ENCODE results near the gene ATP5PD. TPM values are rescaled to one million over a fixed set of nuclear protein-coding genes. Genes with fewer than 3 reads are reported as not detected.
"Not testable (repeated sequence)": the region's sequence is repeated elsewhere in the genome, so short reads cannot be mapped to it uniquely, and the experiment has no call there.

Gene ATP5PD
- total RNA-seq, 1 experiment from 2014 or later = 584 TPM

- no peak for DNase-seq (ENCODE audit: low spot score)
These were observed 30.9 kb upstream of the ATP5PD start for GRCh38 chr17:75077496-75078283.

- DNase-seq (ENCODE audit: low spot score) = no peak
These were observed 30.3 kb upstream of the ATP5PD start for GRCh38 chr17:75077072-75077495.

GRCh38 chr17:75075597-75076336, 29.0 kb upstream of the ATP5PD start:
- DNase-seq (ENCODE audit: low spot score) = no peak

- no peak for DNase-seq (ENCODE audit: low spot score)
These were observed 27.8 kb upstream of the ATP5PD start for GRCh38 chr17:75074532-75074931.

- DNase-seq (ENCODE audit: low spot score) = no peak
These were observed 26.9 kb upstream of the ATP5PD start for GRCh38 chr17:75073618-75074047.

- DNase-seq (ENCODE audit: low spot score) = not testable (repeated sequence)
These were observed 26.1 kb upstream of the ATP5PD start for GRCh38 chr17:75072909-75073308.

- DNase-seq (ENCODE audit: low spot score) = not testable (repeated sequence)
These were observed 24.9 kb upstream of the ATP5PD start for GRCh38 chr17:75071478-75072271.

GRCh38 chr17:75069783-75070182, 23.0 kb upstream of the ATP5PD start:
- DNase-seq (ENCODE audit: low spot score) = peak; percentile 52

- DNase-seq (ENCODE audit: low spot score) = no peak
These were observed 22.0 kb upstream of the ATP5PD start for GRCh38 chr17:75068750-75069149.

GRCh38 chr17:75067856-75068255, 21.1 kb upstream of the ATP5PD start:
- peak; percentile 45 for DNase-seq (ENCODE audit: low spot score)

- peak; percentile 50 for DNase-seq (ENCODE audit: low spot score)
These were observed 18.9 kb upstream of the ATP5PD start for GRCh38 chr17:75065562-75066151.

GRCh38 chr17:75064867-75065561, 18.2 kb upstream of the ATP5PD start:
- DNase-seq (ENCODE audit: low spot score) = no peak

GRCh38 chr17:75064460-75064859, 17.7 kb upstream of the ATP5PD start:
- DNase-seq (ENCODE audit: low spot score) = no peak

GRCh38 chr17:75064040-75064439, 17.3 kb upstream of the ATP5PD start:
- DNase-seq (ENCODE audit: low spot score) = no peak

GRCh38 chr17:75063626-75064025, 16.9 kb upstream of the ATP5PD start:
- DNase-seq (ENCODE audit: low spot score) = no peak

- DNase-seq (ENCODE audit: low spot score) = no peak
These were observed 16.4 kb upstream of the ATP5PD start for GRCh38 chr17:75063201-75063600.

GRCh38 chr17:75061618-75062017, 14.8 kb upstream of the ATP5PD start:
- DNase-seq (ENCODE audit: low spot score) = no peak

- no peak for DNase-seq (ENCODE audit: low spot score)
These were observed 14.3 kb upstream of the ATP5PD start for GRCh38 chr17:75061055-75061438.

GRCh38 chr17:75060434-75061054, 13.8 kb upstream of the ATP5PD start:
- DNase-seq (ENCODE audit: low spot score) = no peak
